LNCAP (cell line): Measurements from ENCODE around the gene LSR.

Source experiments
- CTCF ChIP-seq: fragments of 450-650 bp; IDR thresholded peaks from 2 replicates; pipeline ENCODE4 v1.5.1; 2017; ENCODE audit warnings: mild to moderate bottlenecking

Gene LSR

GRCh38 chr19:35214766-35215422, 33.9 kb upstream of the LSR start:
- no peak for TF ChIP-seq CTCF

DNA sequence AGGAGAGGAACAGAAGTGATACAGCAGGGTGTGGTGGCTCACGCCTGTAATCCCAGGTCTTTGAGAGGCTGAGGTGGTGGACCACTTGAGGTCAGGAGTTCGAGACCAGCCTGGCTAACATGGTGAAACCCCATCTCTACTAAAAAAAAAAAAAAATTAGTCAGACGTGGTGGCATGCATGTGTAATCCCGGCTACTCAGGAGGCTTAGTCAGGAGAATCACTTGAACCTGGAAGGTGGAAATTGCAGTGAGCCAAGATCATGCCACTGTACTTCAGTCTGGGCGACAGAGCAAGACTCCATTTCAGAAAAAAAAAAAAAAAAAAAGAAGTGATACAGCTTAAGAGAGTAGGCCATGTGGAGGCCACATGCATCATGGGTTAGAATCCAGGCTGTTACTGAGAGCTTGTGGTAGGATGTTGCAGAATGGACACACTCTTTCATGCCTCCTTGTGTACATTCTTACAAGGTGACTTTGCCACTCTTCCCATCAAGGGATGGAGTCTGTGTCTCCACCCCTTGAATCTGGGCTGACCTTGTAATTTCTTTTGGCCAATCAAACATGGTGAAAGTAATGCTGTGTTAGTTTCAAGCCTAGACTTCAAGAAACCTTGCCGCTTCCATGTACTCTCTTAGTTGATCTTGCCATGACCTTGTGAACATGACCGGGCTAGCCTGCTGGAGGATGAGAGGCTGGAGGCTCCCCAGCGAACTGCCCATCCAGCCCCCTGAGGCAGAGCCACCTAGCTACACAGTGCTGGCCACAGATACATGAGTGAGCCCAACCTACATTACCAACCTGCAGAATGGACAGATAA, 32.6 kb upstream of the LSR start:
- TF ChIP-seq CTCF, result no peak

DNA sequence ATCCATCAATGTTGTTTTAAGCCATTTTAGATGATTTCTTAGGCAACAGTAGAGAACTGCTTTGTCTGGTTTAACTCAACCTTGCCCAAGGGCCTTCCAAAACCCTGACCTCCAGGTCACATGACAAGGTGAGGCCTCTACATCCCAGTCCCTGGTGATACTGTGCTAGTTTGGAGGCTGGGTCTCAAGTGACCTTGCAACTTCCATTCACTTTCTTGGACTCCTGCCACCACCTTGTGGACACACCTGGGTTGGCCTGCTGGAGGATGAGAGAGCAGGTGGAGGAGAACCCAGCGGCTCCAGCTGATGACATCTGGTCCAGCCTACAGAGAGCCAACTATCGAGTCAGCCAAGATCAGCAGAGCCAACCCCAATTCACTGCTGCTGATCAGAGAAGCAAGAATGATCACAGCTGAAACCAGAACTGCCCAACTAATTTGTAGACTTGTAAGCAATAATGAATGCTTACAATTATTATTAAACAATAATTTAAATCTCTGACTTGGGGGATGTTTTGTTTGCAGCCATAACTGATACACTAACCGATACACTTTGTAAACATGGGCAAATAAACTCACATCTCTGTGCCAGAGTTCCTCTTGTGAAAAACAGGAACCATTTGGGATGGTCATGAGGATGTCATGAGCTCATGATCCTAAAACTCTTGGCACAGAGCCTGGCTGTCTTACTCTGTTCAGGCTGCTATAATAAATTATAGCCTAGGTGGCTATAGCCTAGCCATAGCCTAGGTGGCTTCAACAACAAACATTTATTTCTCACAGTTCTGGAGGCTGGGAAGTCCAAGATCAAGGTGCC, 31.8 kb upstream of the LSR start:
- no peak for TF ChIP-seq CTCF

GRCh38 chr19:35217649-35217990, 31.2 kb upstream of the LSR start:
- TF ChIP-seq CTCF, result no peak

DNA sequence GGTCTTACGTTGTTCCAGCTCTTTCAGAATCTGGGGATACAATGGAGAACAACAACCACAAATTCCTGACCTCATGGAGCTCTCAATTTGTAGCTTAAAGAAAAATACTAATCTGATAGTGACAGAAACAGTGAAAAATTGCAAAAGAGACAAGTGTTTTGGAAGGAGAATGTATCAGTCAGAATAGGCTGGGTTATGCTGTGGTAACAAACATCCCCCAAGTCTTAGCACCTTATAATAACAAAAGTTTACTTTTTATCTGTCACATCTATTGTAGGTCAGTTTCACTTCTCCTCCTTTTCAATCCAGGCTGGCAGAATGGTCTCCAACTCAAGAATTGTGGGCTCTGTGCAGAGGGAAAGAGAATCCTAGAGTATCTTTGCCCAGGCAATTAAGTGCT, 29.8 kb upstream of the LSR start:
- no peak for TF ChIP-seq CTCF

- no peak for TF ChIP-seq CTCF
Measured at GRCh38 chr19:35220315-35220921, 28.4 kb upstream of the LSR start.

GRCh38 chr19:35222373-35223015, 26.3 kb upstream of the LSR start:
- TF ChIP-seq CTCF, result no peak
